ENCODE results near the gene TIMM9.

DNA sequence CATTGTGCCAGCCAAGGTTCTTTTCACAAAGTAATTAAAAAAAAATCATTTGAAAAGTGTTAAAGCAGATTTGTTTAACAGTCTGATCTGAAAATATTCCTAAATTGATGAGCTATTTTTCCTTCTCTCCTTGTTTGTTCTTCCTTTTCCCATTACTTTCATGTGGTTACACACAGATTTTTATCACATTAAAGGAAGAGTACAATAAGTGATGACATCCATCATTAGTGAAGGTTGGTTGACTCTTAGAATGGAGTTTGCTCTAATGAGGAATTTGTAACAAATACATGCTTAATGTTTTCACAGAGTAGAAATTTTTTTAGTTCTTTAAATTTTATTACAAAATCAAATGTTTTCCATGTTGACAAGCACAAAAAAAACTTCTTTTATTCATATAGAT is 50.5 kb downstream of the TIMM9 start:
- no peak for TF ChIP-seq EZH2 (IDR thresholded peaks at IDR 0.05; ENCODE audit: low read length, missing control alignments)
- TF ChIP-seq, protein P1, sequence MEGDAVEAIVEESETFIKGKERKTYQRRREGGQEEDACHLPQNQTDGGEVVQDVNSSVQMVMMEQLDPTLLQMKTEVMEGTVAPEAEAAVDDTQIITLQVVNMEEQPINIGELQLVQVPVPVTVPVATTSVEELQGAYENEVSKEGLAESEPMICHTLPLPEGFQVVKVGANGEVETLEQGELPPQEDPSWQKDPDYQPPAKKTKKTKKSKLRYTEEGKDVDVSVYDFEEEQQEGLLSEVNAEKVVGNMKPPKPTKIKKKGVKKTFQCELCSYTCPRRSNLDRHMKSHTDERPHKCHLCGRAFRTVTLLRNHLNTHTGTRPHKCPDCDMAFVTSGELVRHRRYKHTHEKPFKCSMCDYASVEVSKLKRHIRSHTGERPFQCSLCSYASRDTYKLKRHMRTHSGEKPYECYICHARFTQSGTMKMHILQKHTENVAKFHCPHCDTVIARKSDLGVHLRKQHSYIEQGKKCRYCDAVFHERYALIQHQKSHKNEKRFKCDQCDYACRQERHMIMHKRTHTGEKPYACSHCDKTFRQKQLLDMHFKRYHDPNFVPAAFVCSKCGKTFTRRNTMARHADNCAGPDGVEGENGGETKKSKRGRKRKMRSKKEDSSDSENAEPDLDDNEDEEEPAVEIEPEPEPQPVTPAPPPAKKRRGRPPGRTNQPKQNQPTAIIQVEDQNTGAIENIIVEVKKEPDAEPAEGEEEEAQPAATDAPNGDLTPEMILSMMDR (conservative IDR thresholded peaks at IDR 0.05 in 1 of 2, IDR thresholded peaks at IDR 0.05 in 1 of 2; ENCODE audit: low read depth in 1 of 2, low read length in 2 of 2), result no peak
